Dedifferentiated amniotic fluid mesenchymal stem cell (primary cell): ENCODE data around the gene B3GNT9.

Experiments used
- DNase-seq: peaks from one replicate; pipeline ENCODE4 v3.0.0-alpha.2; 2016; ENCODE audit errors: extremely low spot score

The B3GNT9 gene

DNA sequence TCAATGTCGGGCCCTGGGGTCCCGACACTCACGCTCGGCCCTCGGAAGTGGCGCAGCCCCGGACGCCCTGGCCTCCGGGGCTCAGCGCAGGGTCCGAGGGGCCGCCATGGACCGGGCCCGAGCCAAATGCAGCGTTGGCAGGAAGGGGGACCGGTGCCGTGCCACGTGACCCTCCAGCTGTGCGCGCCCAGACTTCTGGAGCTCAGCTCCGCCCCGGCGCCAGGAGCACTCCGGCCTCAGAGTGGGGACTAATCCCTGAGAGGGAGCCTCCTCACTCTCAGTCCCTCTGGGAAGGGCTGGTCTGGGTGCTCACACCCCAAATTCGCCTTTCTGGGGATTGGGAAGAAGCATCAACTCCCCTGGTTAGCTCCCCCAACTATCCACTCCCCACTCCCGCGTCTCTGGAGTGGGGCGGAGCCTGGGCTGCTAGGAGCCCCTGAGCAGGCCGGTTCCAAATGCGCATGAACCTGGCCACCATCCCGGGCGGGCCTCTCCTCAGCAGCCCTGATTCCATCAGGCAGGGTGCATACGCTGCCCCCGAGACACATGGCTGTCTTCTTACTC is at the start of gene B3GNT9:
Gene B3GNT9 (minus strand): TSS at position 166 of the 564 bp plus-strand sequence. CDS start 513 bp downstream, outside the sequence.
- peak; percentile 56 for DNase-seq

- DNase-seq, result no peak
These were observed 49.7 kb upstream of the B3GNT9 start for GRCh38 chr16:67200491-67200890.

- no peak for DNase-seq
These were observed 49.0 kb upstream of the B3GNT9 start for GRCh38 chr16:67199808-67200198.

DNA sequence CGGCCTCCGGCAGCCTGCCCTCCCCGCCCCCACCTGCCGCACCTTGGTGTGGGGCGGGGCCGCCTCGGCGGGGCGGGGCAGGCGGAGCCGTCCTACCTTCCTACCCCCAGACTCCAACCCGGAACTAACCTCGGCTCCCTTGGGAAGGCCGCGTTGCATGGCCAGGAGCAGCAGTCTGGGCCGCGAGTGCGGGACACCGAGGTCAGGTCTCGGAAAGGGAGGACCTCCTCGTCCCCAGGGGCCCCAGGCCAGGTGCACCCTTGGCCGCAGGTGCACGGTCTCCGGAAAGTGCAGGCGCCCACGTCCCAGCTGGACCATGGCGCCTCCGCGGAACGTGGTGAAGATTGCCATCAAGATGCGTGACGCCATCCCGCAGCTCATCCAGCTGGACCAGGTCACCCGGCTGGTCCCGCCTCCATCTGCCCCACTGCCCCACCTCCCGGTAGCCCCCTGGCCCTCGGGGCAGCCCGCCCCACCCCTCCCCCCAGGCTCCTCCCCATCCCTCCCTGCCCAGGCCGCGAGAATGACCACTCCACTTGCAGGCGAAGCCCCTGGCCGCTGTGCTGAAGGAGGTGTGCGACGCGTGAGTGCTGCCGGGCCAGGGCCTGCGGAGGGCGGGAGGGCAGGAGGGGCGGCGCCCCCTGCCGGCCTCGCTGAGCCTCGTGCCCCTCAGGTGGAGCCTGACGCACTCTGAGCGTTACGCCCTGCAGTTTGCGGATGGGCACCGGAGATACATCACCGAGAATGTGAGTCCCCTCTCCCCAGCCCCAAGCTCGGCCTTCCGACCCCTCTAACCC is 48.4 kb upstream of the B3GNT9 start, which contains the start of gene ELMO3:
Gene ELMO3 (plus strand): TSS at position 121 of the 797 bp plus-strand sequence. CDS start 196 bp downstream, at position 317.
- no peak for DNase-seq

- DNase-seq, result no peak
These were observed 47.5 kb upstream of the B3GNT9 start for GRCh38 chr16:67198238-67198734.

- no peak for DNase-seq
These were observed 46.9 kb upstream of the B3GNT9 start for GRCh38 chr16:67197704-67198103.

DNA sequence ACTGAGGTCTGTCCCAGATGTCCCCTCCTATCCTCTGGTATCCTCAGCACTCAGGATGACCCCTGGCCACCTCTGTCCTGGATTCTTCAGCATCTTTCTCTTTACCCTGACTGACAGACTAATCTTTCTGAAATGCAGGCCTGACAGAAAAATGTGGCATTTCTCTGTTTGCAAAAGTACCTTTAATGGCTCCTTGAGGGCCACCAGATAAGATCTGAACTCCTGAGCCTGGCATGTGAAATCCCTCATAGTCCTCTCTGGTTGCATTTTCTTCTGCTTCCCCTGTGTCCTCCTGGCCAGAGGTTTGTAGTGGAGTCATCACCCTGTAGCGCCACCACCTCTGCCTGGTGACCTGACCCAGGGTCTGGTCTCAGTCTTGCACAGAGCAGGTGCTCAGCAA is 46.1 kb upstream of the B3GNT9 start:
- DNase-seq, result no peak

GRCh38 chr16:67195676-67196075 is 44.9 kb upstream of the B3GNT9 start:
- no peak for DNase-seq

DNA sequence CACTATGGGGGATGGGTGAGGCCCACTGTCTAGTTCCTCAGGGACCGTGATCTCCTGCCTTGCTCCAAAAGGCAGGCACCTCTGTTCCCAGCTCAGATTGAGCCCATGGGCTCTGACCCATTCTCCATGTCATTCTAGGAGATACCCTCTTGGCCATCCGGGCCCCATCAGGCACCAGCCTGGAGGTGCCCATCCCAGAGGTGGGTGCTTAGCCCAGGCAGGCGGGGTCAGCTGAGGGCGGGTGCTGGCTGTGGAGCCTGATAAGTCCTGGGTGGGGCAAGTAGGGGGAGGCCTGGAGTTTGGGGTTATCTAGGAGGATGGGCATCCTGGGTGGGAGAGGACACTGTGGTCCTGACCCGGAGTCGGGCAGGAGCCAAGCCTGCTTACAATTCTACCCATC is 43.5 kb upstream of the B3GNT9 start:
- no peak for DNase-seq

- DNase-seq, result no peak
These were observed 42.7 kb upstream of the B3GNT9 start for GRCh38 chr16:67193536-67193935.

GRCh38 chr16:67192781-67193361 is 42.1 kb upstream of the B3GNT9 start:
- no peak for DNase-seq

DNA sequence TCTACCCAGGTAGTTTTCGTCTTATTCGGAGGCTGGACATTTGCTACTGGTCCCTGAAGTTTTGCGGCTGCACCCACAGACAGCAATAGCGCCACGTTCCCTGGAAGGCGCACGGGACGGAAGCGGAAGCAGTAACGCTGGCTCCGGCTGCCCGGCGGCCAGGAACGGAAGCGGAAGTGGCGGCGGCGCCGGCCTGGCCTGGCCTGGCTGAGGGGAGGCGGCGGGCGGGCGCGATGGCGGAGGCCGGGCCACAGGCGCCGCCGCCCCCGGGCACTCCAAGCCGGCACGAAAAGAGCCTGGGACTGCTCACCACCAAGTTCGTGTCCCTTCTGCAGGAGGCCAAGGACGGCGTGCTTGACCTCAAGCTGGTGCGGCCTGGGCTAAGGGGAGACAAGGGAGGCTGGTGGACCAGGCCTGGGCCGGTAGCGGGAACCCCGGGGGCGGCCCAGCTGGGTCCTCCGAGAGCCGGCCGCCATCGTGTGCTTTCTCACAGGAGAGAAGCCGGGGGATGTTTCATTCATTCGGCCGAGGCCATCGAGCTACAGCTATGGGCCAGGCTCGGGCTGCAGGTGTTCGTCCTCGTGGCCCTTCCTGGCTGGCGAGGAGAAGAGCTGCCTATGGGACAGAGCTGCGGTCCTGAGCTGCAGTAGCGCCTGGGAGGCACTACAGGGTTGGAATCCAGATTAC is 41.3 kb upstream of the B3GNT9 start, which contains the start of gene E2F4:
Gene E2F4 (plus strand): TSS at position 161 of the 687 bp plus-strand sequence. CDS start 73 bp downstream, at position 234.
- peak; percentile 87 for DNase-seq

DNA sequence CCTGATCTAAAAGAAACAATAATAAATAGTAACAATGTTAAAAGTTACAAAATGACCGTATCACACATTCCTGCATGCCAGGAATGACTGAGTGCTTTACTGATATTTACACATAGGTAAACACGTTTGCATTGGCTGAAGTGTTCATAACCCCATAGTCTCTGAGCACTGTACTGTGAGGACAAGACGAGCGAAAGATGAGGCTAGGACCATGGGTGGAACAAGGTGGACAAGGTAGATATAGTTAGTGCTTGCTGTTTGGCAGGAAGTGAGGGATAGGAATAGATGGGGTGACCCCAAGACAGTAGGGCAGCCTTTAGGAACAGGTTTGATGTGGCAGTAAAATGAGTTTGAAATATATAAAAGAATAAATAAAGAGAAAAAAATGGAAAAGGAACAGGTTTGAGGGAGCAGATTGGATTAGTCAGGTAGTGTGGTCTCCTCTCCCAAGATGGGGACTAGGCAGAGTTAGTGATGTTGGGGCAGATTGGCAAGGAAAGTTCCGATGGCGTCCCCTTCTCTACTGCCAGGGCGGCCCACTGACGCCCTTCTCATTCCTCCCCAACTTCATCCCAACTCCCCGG is 40.7 kb upstream of the B3GNT9 start:
- DNase-seq, result no peak

GRCh38 chr16:67190448-67191399 is 39.9 kb upstream of the B3GNT9 start:
- no peak for DNase-seq

DNA sequence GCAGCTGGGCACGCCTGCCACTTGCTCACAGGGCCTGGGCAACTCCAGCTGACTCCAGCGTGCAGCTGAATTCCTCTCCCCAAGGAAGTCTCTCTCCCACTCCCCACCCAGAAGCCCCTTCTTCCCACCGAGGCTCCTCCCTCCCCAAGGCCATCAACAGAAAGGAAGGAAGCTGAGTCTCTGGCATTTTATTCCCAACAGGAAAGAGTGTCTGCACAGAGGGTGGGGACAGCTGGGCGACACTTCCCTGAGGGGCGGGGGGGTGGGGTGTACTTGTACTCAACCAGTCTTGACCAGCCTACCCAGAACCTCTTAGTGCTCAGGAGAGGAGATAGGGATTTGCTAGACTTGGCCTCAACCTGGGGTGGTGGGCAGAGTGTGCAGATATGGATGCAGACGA is 39.2 kb upstream of the B3GNT9 start, which contains the start of gene EXOC3L1:
Gene EXOC3L1 (minus strand): TSS at position 96 of the 400 bp plus-strand sequence. CDS start 460 bp downstream, outside the sequence.
- no peak for DNase-seq

GRCh38 chr16:67188798-67189197 is 38.0 kb upstream of the B3GNT9 start:
- no peak for DNase-seq

DNA sequence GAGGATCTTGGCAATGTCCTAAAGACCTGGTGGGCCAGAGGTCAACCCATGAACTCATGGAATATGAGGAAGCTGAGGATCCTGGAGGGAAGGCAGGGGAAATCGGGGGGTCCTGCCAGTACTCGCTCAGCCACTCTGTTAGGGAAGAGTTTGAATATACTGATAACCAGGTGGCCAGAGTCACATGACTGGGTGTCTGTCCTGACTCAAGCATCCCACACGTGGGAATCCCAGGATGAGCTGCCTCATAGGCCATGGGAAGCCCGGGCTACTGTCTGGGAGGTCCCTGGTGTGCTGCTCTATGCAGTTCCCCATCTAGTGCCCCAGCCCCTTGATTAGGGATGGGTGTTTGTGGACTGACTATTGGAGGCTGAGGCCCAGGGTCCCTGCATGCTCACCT is 37.5 kb upstream of the B3GNT9 start:
- DNase-seq, result no peak

- DNase-seq, result no peak
These were observed 36.5 kb upstream of the B3GNT9 start for GRCh38 chr16:67187175-67187890.

DNA sequence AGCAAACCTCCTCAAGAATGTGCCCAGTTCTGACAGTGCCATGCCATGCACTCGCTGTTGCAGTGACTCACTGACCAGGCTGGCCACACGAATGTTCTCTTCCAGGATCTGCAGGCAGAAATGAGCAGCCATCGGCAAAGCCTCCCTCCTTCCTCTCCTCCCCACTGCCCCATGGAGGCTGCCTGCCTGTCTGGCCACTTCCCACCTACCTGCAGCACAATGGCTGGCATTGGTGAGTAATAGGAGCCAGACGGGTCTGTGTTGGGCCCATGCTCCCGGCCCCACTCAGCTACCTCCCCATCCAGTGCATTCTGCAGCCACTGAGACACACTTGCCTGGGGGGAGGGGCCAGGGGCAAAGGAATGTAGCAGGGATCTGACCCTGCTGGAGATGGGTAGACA is 35.8 kb upstream of the B3GNT9 start:
- no peak for DNase-seq
